BJ (cell line): Measurements from ENCODE around the gene SLC2A8. TPM values are rescaled to one million over a fixed set of nuclear protein-coding genes. Genes with fewer than 3 reads are reported as not detected.

ENCODE experiments used
- CTCF ChIA-PET: fragments of 350-600 bp; formaldehyde crosslinking; extraction: SDS; loops from one replicate; lab custom pipeline; 2021; ENCODE audit warnings: antibody characterized with exemption, inconsistent platforms; lab: Yijun Ruan, JAX
- POLR2A ChIA-PET: fragments of 300-600 bp; sonication (Branson Sonifier 250); formaldehyde crosslinking; extraction: SDS; loops from one replicate; lab custom pipeline; 2021; ENCODE audit warnings: antibody characterized with exemption; lab: Charles Lee
- DNase-seq: peaks from one replicate; pipeline ENCODE4 v3.0.0-alpha.2; 2011; ENCODE audit warnings: low read depth
- H3K27me3 ChIP-seq: 2 replicates; pipeline ENCODE4 v1.6.0; 2011; ENCODE audit warnings: low read length; ENCODE audit not compliant: control insufficient read depth, insufficient read depth
- H3K36me3 ChIP-seq: 2 replicates; pipeline ENCODE4 v1.5.1; 2011; ENCODE audit warnings: low read length; ENCODE audit not compliant: control insufficient read depth, insufficient read depth
- H3K4me3 ChIP-seq: 2 replicates; pipeline ENCODE4 v1.5.1; 2011; ENCODE audit warnings: low read depth, mild to moderate bottlenecking, control low read depth, low read length
- CTCF ChIP-seq: IDR thresholded peaks from 2 replicates; pipeline ENCODE4 v1.5.1; 2011; ENCODE audit warnings: low read depth, mild to moderate bottlenecking, control low read depth, inconsistent platforms, low read length, moderate library complexity; ENCODE audit not compliant: insufficient read depth
- polyA plus RNA-seq: library from polyadenylated mRNA; depleted of rRNA; stranded (reverse); fragments of >200 nt; gene quantifications from 2 replicates; pipeline ENCODE4 v1.2.3, GENCODE V29; 2011

SLC2A8 gene
- polyA plus RNA-seq, 1 experiment, result 16.7 TPM

- TF ChIP-seq CTCF, result peak; percentile 30; the same call in 1 of the 2 replicates
- CTCF ChIA-PET, result interaction anchor here (0.9 to 3.0 kb wide), 2 partner anchors 11 to 13 kb away, joined by 3 to 8 read pairs; no protein-coding TSS in a partner anchor
- Histone ChIP-seq H3K36me3 (no peaks in the 10 kb centered on the region), H3K27me3 (no peaks in the 10 kb centered on the region), H3K4me3 (no peak overlapping the region)
- POLR2A ChIA-PET, result no interaction called here
- no peak for DNase-seq
These were observed 36.1 kb upstream of the SLC2A8 start for GRCh38 chr9:127360829-127361228.

GRCh38 chr9:127361561-127361960, 35.4 kb upstream of the SLC2A8 start:
- CTCF ChIA-PET, result interaction anchor here (0.9 kb wide), 1 partner anchor 11 kb away, joined by 3 read pairs; no protein-coding TSS in a partner anchor

GRCh38 chr9:127362829-127363228, 34.1 kb upstream of the SLC2A8 start:
- H3K36me3 ChIP-seq, result no peaks in the 10 kb centered on the region
- DNase-seq, result no peak
- POLR2A ChIA-PET, result no interaction called here
- no peak overlapping the region for H3K4me3 ChIP-seq
- TF ChIP-seq CTCF, result no peak
- CTCF ChIA-PET, result interaction anchor here (0.7 to 1.0 kb wide), 3 partner anchors 14 to 147 kb away, joined by 3 read pairs; no protein-coding TSS in a partner anchor
- H3K27me3 ChIP-seq, result no peaks in the 10 kb centered on the region

More at GRCh38 chr9:127361561-127361960, 35.4 kb upstream of the SLC2A8 start:
- POLR2A ChIA-PET, result no interaction called here
- no peak for DNase-seq
- Histone ChIP-seq H3K27me3 (no peaks in the 10 kb centered on the region), H3K36me3 (no peaks in the 10 kb centered on the region), H3K4me3 (no peak overlapping the region)
- TF ChIP-seq CTCF, result no peak

GRCh38 chr9:127365461-127365860, 31.5 kb upstream of the SLC2A8 start:
- ChIA-PET CTCF (interaction anchor here (1.1 kb wide), 1 partner anchor 7 kb away, joined by 3 read pairs; no protein-coding TSS in a partner anchor), POLR2A (no interaction called here)
- Histone ChIP-seq H3K4me3 (no peak overlapping the region), H3K27me3 (no peaks in the 10 kb centered on the region; the same call in 1 of the 2 replicates), H3K36me3 (no peaks in the 10 kb centered on the region)
- no peak for TF ChIP-seq CTCF
- DNase-seq, result no peak

GRCh38 chr9:127366594-127366993, 30.4 kb upstream of the SLC2A8 start:
- Histone ChIP-seq H3K4me3 (no peak overlapping the region), H3K27me3 (peaks cover 5% of the 10 kb centered on the region; the same call in 1 of the 2 replicates), H3K36me3 (no peaks in the 10 kb centered on the region)
- ChIA-PET POLR2A (no interaction called here), CTCF (no interaction called here)
- no peak for TF ChIP-seq CTCF
- no peak for DNase-seq
